GM12878 (cell line): ENCODE data around the gene CCDC110. TPM values are rescaled to one million over a fixed set of nuclear protein-coding genes. Genes with fewer than 3 reads are reported as not detected.

ENCODE experiments used
- ATAC-seq: fragments of 200-7000 bp; cut with Tn5 transposase; 3 replicates; pipeline ENCODE4 v1.9.1; 2020; ENCODE audit warnings: mild to moderate bottlenecking, moderate library complexity
- BruUV-seq: library from RNA; stranded (reverse); fragments of 400-500 nt; replicated peaks from 2 replicates; lab custom pipeline; 2021; lab: Mats Ljungman, UMichigan
- CTCF ChIA-PET: fragments of 300-600 bp; sonication (Branson Sonifier 250); formaldehyde crosslinking; extraction: SDS; loops from one replicate; lab custom pipeline; 2021; ENCODE audit warnings: inconsistent platforms; lab: Yijun Ruan, JAX
- POLR2A ChIA-PET: fragments of 350-600 bp; formaldehyde crosslinking; extraction: SDS; loops from one replicate; lab custom pipeline; 2021; ENCODE audit warnings: inconsistent platforms; lab: Charles Lee
- RAD21 ChIA-PET: fragments of 300-600 bp; sonication (Branson Sonifier 250); formaldehyde crosslinking; loops from one replicate; lab custom pipeline; 2023; ENCODE audit warnings: antibody characterized with exemption; ENCODE audit not compliant: unreplicated experiment; lab: Charles Lee
- SMC1A ChIA-PET: fragments of 300-600 bp; sonication (Branson Sonifier 250); formaldehyde crosslinking; loops from one replicate; lab custom pipeline; 2023; ENCODE audit not compliant: unreplicated experiment, uncharacterized antibody; lab: Charles Lee
- DNase-seq: peaks from one replicate; pipeline ENCODE4 v3.0.0-alpha.2; 2011; ENCODE audit warnings: low read depth, low spot score
- FAIRE-seq: peaks from 3 replicates; lab custom pipeline; 2011; peaks lifted over from hg19 to GRCh38; lab: Jason Lieb, UNC
- H2AFZ ChIP-seq: 2 replicates; pipeline ENCODE4 v1.6.0; 2011; ENCODE audit warnings: low read depth, low read length, control low read depth; ENCODE audit not compliant: control insufficient read depth
- H3K27ac ChIP-seq: 2 replicates; pipeline ENCODE4 v1.5.1; 2011; ENCODE audit warnings: control low read depth; ENCODE audit not compliant: control insufficient read depth, insufficient read depth
- H3K27me3 ChIP-seq, 2 experiments: replicated peaks in 1 of 2; 2 replicates each; pipeline versions ENCODE4 v1.6.0 to v1.6.1; 2011; ENCODE audit warnings: low read length in 1 of 2; ENCODE audit not compliant: control insufficient read depth in 2 of 2, insufficient read depth in 2 of 2
- H3K36me3 ChIP-seq, 2 experiments: 2 replicates each; pipeline ENCODE4 v1.5.1; 2011; ENCODE audit warnings: low read length in 1 of 2; ENCODE audit not compliant: control insufficient read depth in 2 of 2, insufficient read depth in 2 of 2
- H3K4me1 ChIP-seq: 2 replicates; pipeline ENCODE4 v1.6.1; 2011; ENCODE audit warnings: mild to moderate bottlenecking, low read length, moderate library complexity, mixed read lengths; ENCODE audit not compliant: control insufficient read depth, insufficient read depth
- H3K4me2 ChIP-seq: 2 replicates; pipeline ENCODE4 v1.6.0; 2011; ENCODE audit warnings: control low read depth; ENCODE audit not compliant: control insufficient read depth, insufficient read depth
- H3K4me3 ChIP-seq: fragments of 200-600 bp; sonication (generic); 2 replicates; pipeline ENCODE4 v1.5.1; 2016
- H3K79me2 ChIP-seq: 2 replicates; pipeline ENCODE4 v1.6.0; 2011; ENCODE audit warnings: low read length; ENCODE audit not compliant: control insufficient read depth, insufficient read depth
- H3K9ac ChIP-seq: 2 replicates; pipeline ENCODE4 v1.8.0; 2011; ENCODE audit warnings: low read length, control low read depth, mixed read lengths; ENCODE audit not compliant: control insufficient read depth, insufficient read depth
- H3K9me3 ChIP-seq: replicated peaks from 3 replicates; pipeline ENCODE4 v1.5.1; 2011; ENCODE audit warnings: mild to moderate bottlenecking, low read length; ENCODE audit not compliant: control insufficient read depth, insufficient read depth
- H4K20me1 ChIP-seq: 2 replicates; pipeline ENCODE4 v1.6.0; 2011; ENCODE audit not compliant: control insufficient read depth, insufficient read depth
- CBFB ChIP-seq: IDR thresholded peaks from 2 replicates; pipeline ENCODE4 v1.6.1; 2016; ENCODE audit warnings: antibody characterized with exemption, low read depth
- CHD1 ChIP-seq: IDR thresholded peaks from 2 replicates; pipeline ENCODE4 v1.6.1; 2012; ENCODE audit warnings: low read depth, low read length, improper control_type of control experiment
- CHD4 ChIP-seq: fragments of 200-600 bp; sonication (generic); IDR thresholded peaks from 2 replicates; pipeline ENCODE4 v1.6.1; 2016; ENCODE audit warnings: mild to moderate bottlenecking
- IRF3 ChIP-seq: fragments of 450-650 bp; IDR thresholded peaks from 2 replicates; pipeline ENCODE4 v1.6.1; 2014; ENCODE audit warnings: mild to moderate bottlenecking
- JUNB ChIP-seq: IDR thresholded peaks from 2 replicates; pipeline ENCODE4 v1.6.1; 2016; ENCODE audit warnings: antibody characterized with exemption, mild to moderate bottlenecking
- JUND ChIP-seq: IDR thresholded peaks from 2 replicates; pipeline ENCODE4 v1.6.1; 2012; ENCODE audit warnings: low read depth, mild to moderate bottlenecking, low read length, improper control_type of control experiment, moderate library complexity
- KLF5 ChIP-seq: fragments of 450-650 bp; IDR thresholded peaks from 2 replicates; pipeline ENCODE4 v1.6.1; 2014; ENCODE audit warnings: mild to moderate bottlenecking; ENCODE audit not compliant: partially characterized antibody
- NFYA ChIP-seq: IDR thresholded peaks from 2 replicates; pipeline ENCODE4 v1.6.1; 2011; ENCODE audit warnings: low read depth, mild to moderate bottlenecking, low read length, improper control_type of control experiment, borderline replicate concordance
- PAX8 ChIP-seq: fragments of 450-650 bp; IDR thresholded peaks from 2 replicates; pipeline ENCODE4 v1.6.1; 2017; ENCODE audit warnings: mild to moderate bottlenecking, moderate library complexity
- POLR2A ChIP-seq: IDR thresholded peaks from 2 replicates; pipeline ENCODE4 v1.6.1; 2011; ENCODE audit warnings: low read depth, mild to moderate bottlenecking, low read length
- POU2F2 ChIP-seq: IDR thresholded peaks from 3 replicates; pipeline ENCODE4 v1.6.1; 2011; ENCODE audit warnings: low read depth, mild to moderate bottlenecking, low read length, borderline replicate concordance
- RBBP5 ChIP-seq: fragments of 200-600 bp; sonication (generic); conservative IDR thresholded peaks from 2 replicates; pipeline ENCODE4 v1.6.1; 2016
- SMC3 ChIP-seq: IDR thresholded peaks from 2 replicates; pipeline ENCODE4 v1.6.1; 2011; ENCODE audit warnings: low read length, improper control_type of control experiment, borderline replicate concordance
- TCF12 ChIP-seq: IDR thresholded peaks from 2 replicates; pipeline ENCODE4 v1.6.1; 2011; ENCODE audit warnings: low read depth, mild to moderate bottlenecking, low read length
- YBX1 ChIP-seq: fragments of 450-650 bp; IDR thresholded peaks from 2 replicates; pipeline ENCODE4 v1.6.1; 2016; ENCODE audit warnings: antibody characterized with exemption
- ZNF687 ChIP-seq: fragments of 450-650 bp; IDR thresholded peaks from 2 replicates; pipeline ENCODE4 v1.6.1; 2017; ENCODE audit warnings: mild to moderate bottlenecking, moderate library complexity
- WGBS: methylation state at CpG from one replicate; pipeline ENCODE4 v1.1.6; 2016; ENCODE audit warnings: low lambda C conversion rate; ENCODE audit not compliant: insufficient replicate concordance, insufficient coverage; ENCODE audit errors: missing lambda C conversion rate; 5-methylcytosine and 5-hydroxymethylcytosine counted together
- in situ Hi-C: fragments of 300-500 bp; cut with MboI; formaldehyde crosslinking; loops from 9 replicates; pipeline ENCODE4 v1.14.3; 2018; ENCODE audit warnings: mixed read lengths
- intact Hi-C: fragments of 100-400 bp; cut with micrococcal nuclease; formaldehyde crosslinking; loops from one replicate; pipeline ENCODE4 v1.14.2; 2022; ENCODE audit not compliant: unreplicated experiment
- polyA plus RNA-seq, 11 experiments: library from polyadenylated mRNA; depleted of rRNA in 4 of 11; unstranded in 6 of 11; stranded (reverse) in 5 of 11; fragments of >200 nt; fragmentation: Nextera tagmentation in 4 of 11; fragmentation: Illumina TruSeq in 1 of 11; extraction: Ambion mirVana in 4 of 11; extraction: Trizol in 1 of 11; gene quantifications; 1 replicate in 1 of 11; 2 replicates in 10 of 11; pipeline versions ENCODE4 v1.2.1 to v1.2.3, GENCODE V29; 2011 to 2016; ENCODE audit warnings: inconsistent platforms in 2 of 11, missing spikeins in 2 of 11, low read depth in 1 of 11
- total RNA-seq, 4 experiments: library from RNA; depleted of rRNA in 3 of 4; stranded (reverse); fragments of >200 nt in 3 of 4; fragmentation: Illumina TruSeq in 1 of 4; extraction: Trizol in 1 of 4; gene quantifications; 2 replicates each; pipeline versions ENCODE4 v1.2.1 to v1.2.3, GENCODE V29; 2013 to 2021

CCDC110 gene
- total and polyA plus RNA-seq, 10 of the 15 experiments (the other 5 are each of a cell fraction or from before 2014, with no cell fraction given): 0.85 to 3.1 (median 2.1) TPM; not detected in 1

GRCh38 chr4:185457136-185457535, 14.4 kb downstream of the CCDC110 start:
- no peaks in the 10 kb centered on the region for H3K27me3 ChIP-seq
- no peak overlapping the region for H3K27ac ChIP-seq
- 52% methylated on average over 3 of the region's 3 CpGs for WGBS
- H3K36me3 ChIP-seq: no peaks in the 10 kb centered on the region
- ChIA-PET SMC1A (interaction anchor here (0.7 kb wide), 1 partner anchor 166 kb away, joined by 3 read pairs; no protein-coding TSS in a partner anchor), POLR2A (no interaction called here), CTCF (interaction anchor here (0.5 kb wide), 1 partner anchor 380 kb away, joined by 4 read pairs; no protein-coding TSS in a partner anchor)
- no peak overlapping the region for H2AFZ ChIP-seq
- in situ Hi-C loops: no loop called here
- no peaks in the 10 kb centered on the region for H4K20me1 ChIP-seq
- FAIRE-seq: no peak
- no peaks in the 10 kb centered on the region for H3K9me3 ChIP-seq
- BruUV-seq: no TSS peak
- H3K4me2 ChIP-seq: no peak overlapping the region
- H3K4me1 ChIP-seq: no peaks in the 10 kb centered on the region
- TF ChIP-seq POLR2A (no peak), NFYA (no peak), SMC3 (no peak), JUNB (no peak), ZNF687 (no peak), KLF5 (no peak), IRF3 (no peak), CHD1 (no peak), CHD4 (no peak), RBBP5 (no peak), CBFB (no peak), PAX8 (no peak), POU2F2 (no peak), YBX1 (no peak), TCF12 (no peak), JUND (no peak)
- TF ChIP-seq, all 136 proteins: peak for 0
- ATAC-seq (no peak), DNase-seq (no peak)
- intact Hi-C loops: no loop called here
- no peaks in the 10 kb centered on the region for H3K79me2 ChIP-seq
- no peak overlapping the region for H3K9ac ChIP-seq
- RAD21 ChIA-PET: no interaction called here
- H3K4me3 ChIP-seq: no peak overlapping the region
